HG02610 (cell line): Measurements from ENCODE around the gene TMEM45A.

Experiments
- ATAC-seq: cut with Tn5 transposase; IDR thresholded peaks from one replicate; pipeline ENCODE4 v1.9.1; 2021; ENCODE audit warnings: mild to moderate bottlenecking, moderate library complexity; ENCODE audit not compliant: unreplicated experiment

Gene TMEM45A

DNA sequence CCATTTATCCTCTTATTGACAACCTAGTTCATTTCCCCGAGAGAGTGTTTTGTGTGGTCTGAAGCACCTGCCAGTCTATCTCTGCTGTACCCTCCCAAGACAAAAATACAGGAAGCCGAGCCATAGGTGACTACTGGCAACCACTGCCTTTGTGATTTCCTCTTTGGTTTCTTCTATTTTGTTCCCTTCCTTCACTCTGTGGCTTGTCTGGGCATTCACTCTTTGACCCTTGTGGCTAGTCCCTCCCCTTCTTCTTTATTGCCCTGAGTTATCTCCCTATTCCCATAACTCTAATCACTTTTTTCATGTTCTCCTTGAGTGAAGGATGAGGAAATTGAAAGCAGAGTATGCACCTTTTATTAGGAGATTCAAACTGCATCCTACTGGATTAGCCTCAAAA is 116.9 kb downstream of the TMEM45A start, which contains the start of gene ADGRG7:
Gene ADGRG7, plus strand, starts transcription at position 297 of the 400 bp plus-strand sequence. CDS start 256 bp downstream, outside the sequence.
- ATAC-seq: no peak

GRCh38 chr3:100609963-100610362 is 117.5 kb downstream of the TMEM45A start:
- ATAC-seq: no peak

- no peak for ATAC-seq
Observed at GRCh38 chr3:100611221-100611620, 118.8 kb downstream of the TMEM45A start.

DNA sequence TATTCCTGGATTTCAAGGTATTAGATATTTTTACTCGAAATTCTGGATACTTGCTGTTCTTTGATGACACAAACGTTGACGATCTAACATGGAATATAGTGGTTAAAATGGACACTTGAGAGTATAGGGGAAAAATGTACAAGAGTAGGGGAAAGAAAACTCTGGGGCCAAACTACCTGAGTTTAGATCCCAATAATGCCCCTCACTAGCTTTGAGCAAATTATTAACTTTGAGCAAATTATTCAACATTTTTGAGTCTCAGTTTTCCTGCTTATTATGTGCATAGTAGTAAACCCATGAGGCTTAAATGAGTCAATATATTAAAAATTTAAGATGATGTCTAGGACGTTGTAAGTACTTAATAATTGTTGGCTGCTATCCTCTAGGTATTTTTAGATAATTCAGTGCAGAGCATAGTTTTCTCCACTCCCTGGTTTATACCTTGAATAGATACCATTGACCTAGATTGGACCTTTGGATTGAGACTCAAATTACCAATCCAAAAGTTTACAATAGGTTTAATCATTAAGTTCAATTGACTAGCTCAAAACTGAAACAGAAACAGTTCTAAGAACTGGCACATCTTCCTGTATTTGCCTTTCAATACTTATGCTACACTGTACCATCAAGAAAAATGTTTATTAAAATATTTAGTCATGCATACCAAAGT is 121.4 kb downstream of the TMEM45A start:
- ATAC-seq: no peak

DNA sequence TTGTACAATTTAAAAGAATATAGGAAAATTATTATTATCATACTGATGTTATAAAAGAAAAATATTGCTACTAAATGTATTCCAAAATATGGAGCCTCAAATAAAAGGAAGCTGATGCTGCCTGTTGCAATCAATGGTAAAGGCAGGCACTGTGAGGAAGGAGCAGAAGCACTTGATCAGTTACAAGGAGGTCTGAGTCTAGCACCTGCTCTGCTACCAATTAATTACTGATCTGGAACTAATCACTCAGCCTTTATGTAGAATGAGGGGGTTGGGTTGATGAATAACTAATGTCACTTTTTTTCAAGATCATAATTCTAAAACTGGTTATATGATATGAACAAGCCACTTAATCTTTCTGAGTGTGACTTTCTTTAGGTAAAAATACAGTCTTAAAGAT is 122.5 kb downstream of the TMEM45A start:
- ATAC-seq: no peak

DNA sequence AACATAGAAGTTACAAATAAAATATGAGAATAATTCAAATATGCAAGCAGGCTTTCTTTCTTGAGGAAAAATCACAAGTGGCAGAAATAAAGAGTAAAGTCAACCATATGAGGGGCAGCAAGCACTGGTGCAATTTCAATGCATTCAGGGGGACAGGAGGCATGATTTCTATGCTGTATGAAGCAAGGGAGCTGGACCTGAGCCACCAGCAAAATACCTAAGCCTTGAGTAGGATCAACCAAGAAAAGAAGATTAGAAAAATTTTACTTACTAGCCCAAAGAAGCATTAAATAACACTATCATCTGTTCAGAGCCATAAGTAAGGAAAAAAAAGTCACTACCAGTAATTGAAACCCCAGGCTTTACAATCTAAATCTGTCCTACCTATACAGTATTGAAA is 123.3 kb downstream of the TMEM45A start:
- no peak for ATAC-seq

GRCh38 chr3:100621251-100621650 is 128.8 kb downstream of the TMEM45A start:
- no peak for ATAC-seq
